Cardiac muscle cell (in vitro differentiated cells and primary cell): ENCODE measurements around the gene MTCL1. TPM values are rescaled to one million over a fixed set of nuclear protein-coding genes. Genes with fewer than 3 reads are reported as not detected.

Source experiments
- DNase-seq, 2 donors: peaks; one replicate each; pipeline versions ENCODE4 v3.0.0 to v3.0.0-alpha.2; 2010 to 2017; ENCODE audit warnings: low read depth in 1 of 2, low spot score in 1 of 2
- H3K27ac ChIP-seq: fragments of 200-600 bp; sonication (generic); 2 replicates; pipeline ENCODE4 v1.5.1; 2016
- H3K27me3 ChIP-seq: fragments of 200-600 bp; sonication (generic); 2 replicates; pipeline ENCODE4 v1.6.0; 2016; ENCODE audit warnings: control low read depth
- H3K36me3 ChIP-seq: fragments of 200-600 bp; sonication (generic); 2 replicates; pipeline ENCODE4 v1.5.1; 2016; ENCODE audit warnings: control low read depth
- H3K4me1 ChIP-seq: fragments of 200-600 bp; sonication (generic); 2 replicates; pipeline ENCODE4 v1.8.1; 2017; ENCODE audit warnings: low read depth, mild to moderate bottlenecking, mixed run types
- H3K4me3 ChIP-seq: fragments of 200-600 bp; sonication (generic); 2 replicates; pipeline ENCODE4 v1.5.1; 2016; ENCODE audit warnings: mild to moderate bottlenecking
- H3K9me3 ChIP-seq: fragments of 200-600 bp; sonication (generic); 2 replicates; pipeline ENCODE4 v1.5.1; 2017; ENCODE audit warnings: low read depth, mild to moderate bottlenecking, control low read depth
- CTCF ChIP-seq: IDR thresholded peaks from 2 replicates; pipeline ENCODE4 v1.5.1; 2012; ENCODE audit warnings: low read depth, mild to moderate bottlenecking, low read length
- polyA plus RNA-seq: library from polyadenylated mRNA; unstranded; fragments of >200 nt; fragmentation: Nextera tagmentation; extraction: Ambion mirVana; gene quantifications from 2 replicates; pipeline ENCODE4 v1.2.1, GENCODE V29; 2016
- total RNA-seq: library from RNA; depleted of rRNA; stranded (reverse); fragments of >200 nt; gene quantifications from 2 replicates; pipeline ENCODE4 v1.2.3, GENCODE V29; 2016

MTCL1 gene
- total and polyA plus RNA-seq, 2 experiments from 2014 or later: 1.8 to 9.6 TPM

DNA sequence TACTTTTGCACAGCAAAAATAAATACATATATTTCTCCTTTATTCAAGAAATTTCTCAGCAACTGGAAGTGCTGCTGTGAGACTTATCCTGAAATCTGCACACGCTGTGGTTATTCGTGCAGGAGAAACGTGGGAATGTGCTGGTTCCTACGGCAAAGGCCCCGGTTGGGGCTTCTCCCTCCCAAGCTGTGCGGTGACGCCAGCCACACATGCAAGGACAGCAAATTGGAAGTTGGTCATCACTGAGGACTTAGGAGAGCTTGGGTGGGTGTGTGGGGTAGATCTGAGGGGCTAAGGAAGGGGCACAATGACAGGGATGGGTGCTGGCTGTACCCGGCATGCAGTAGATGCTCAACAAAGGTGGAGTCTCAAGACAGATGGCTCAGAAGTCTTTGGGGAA, 16.5 kb upstream of the MTCL1 start:
- no peaks in the 10 kb centered on the region for H3K36me3 ChIP-seq
- H3K27ac ChIP-seq: no peak overlapping the region
- H3K9me3 ChIP-seq: no peaks in the 10 kb centered on the region
- no peak for DNase-seq
- peaks cover 17% of the 10 kb centered on the region for H3K27me3 ChIP-seq
- no peak overlapping the region for H3K4me3 ChIP-seq
- no peaks in the 10 kb centered on the region for H3K4me1 ChIP-seq
- TF ChIP-seq CTCF: no peak

DNA sequence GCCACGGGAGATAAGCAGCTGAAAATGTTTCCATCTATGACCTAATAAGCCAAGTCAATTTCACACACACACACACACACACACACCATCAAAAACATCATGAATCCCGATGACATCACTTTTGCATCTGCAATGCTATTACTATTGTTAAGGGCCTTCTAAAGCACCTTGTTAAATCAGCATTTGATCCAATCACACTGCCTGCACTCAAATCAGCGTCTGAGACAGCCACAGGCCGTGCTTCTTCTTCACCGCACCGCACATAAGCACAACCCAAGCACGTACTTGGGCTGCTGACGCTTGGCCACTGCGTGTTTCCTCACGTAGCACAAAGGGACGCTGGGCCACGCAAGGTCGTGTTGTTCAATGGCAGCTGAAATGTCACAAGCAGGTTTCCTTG, 15.8 kb upstream of the MTCL1 start:
- H3K9me3 ChIP-seq: no peaks in the 10 kb centered on the region
- no peak overlapping the region for H3K27ac ChIP-seq
- TF ChIP-seq CTCF: no peak
- H3K4me1 ChIP-seq: no peaks in the 10 kb centered on the region
- no peak for DNase-seq
- no peak overlapping the region for H3K4me3 ChIP-seq
- H3K36me3 ChIP-seq: no peaks in the 10 kb centered on the region
- H3K27me3 ChIP-seq: peaks cover 17% of the 10 kb centered on the region

GRCh38 chr18:8694891-8695290, 10.5 kb upstream of the MTCL1 start:
- H3K36me3 ChIP-seq: no peaks in the 10 kb centered on the region
- peaks cover 17% of the 10 kb centered on the region for H3K27me3 ChIP-seq
- DNase-seq: no peak
- H3K4me3 ChIP-seq: no peak overlapping the region
- H3K4me1 ChIP-seq: no peaks in the 10 kb centered on the region
- no peak for TF ChIP-seq CTCF
- H3K27ac ChIP-seq: no peak overlapping the region
- H3K9me3 ChIP-seq: no peaks in the 10 kb centered on the region

DNA sequence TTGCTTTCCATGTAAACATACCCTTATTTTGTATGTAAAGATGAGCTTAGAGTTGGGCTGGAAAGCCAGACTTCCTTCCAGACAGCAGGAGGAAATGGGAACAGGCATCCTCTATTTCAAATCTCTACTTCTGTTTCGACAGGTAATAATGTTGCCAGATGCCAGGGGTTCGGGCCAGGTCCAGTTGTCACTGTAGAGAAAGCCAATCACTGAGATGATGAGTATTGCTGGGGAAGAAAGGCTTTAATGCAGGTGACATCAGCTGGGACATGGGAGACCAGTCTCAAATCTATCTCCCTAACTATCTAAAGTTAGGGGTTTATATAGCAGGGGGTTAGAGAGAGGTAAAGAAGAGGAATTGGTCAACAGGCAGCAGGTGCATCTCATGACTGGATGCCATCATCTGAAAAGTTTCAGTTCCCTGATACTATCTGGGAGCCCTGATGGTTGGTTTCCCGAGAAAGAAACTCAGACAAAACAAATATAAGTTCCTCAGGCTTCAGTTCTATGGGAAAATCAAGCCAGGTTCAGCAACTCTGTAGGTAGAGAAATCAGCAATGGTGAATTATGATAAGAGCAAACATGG, 9.3 kb upstream of the MTCL1 start:
- H3K4me3 ChIP-seq: no peak overlapping the region
- peaks cover 9% of the 10 kb centered on the region for H3K27me3 ChIP-seq
- H3K36me3 ChIP-seq: no peaks in the 10 kb centered on the region
- no peak overlapping the region for H3K27ac ChIP-seq
- no peak for TF ChIP-seq CTCF
- DNase-seq: no peak
- no peaks in the 10 kb centered on the region for H3K9me3 ChIP-seq
- no peaks in the 10 kb centered on the region for H3K4me1 ChIP-seq

- H3K9me3 ChIP-seq: no peaks in the 10 kb centered on the region
Measured at GRCh38 chr18:8696749-8697211, 8.6 kb upstream of the MTCL1 start.

More at GRCh38 chr18:8696749-8697211, 8.6 kb upstream of the MTCL1 start:
- Histone ChIP-seq H3K4me3 (no peak overlapping the region), H3K4me1 (no peaks in the 10 kb centered on the region), H3K27ac (no peak overlapping the region), H3K36me3 (no peaks in the 10 kb centered on the region), H3K27me3 (peaks cover 7% of the 10 kb centered on the region)
- DNase-seq: peak; percentile 61 to 63
- TF ChIP-seq CTCF: peak; percentile 91
